ENCODE measurements around the gene LRRC7.

LRRC7 gene

DNA sequence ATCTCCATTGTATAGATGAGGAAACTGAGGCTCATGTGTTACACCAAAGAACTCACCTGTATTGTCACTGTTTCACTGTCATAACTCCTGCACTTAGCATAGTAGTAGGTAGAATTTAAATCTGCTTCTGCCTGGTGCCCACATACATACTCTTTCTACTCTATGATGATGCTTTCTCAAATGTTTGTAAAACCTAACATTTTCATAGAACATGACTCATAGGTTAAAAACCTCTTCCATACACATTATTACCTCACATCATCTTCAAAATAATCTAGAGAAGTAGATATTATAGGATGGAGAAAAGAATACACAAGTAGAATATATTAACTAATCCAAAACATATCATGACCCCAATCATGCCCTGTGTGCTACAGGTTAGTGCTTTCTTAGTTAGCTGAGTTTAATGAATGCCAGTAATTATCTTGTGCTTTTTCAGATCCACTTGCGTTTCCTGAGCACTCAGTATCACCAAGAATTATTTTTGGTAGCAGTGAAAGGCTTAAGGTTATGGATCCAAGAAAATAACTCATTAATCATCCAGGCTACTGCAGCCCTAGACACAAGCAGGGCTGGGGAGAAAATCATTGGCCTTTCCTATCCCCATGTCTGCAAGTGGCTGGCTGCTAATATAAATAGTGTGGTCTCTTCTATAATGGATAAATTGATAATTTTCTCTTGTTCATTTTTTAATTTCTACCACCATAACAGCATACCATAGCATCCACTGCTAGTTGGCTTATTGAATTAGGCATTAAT lies 480.8 kb downstream of the LRRC7 start:
- DNase-seq = no peak

DNA sequence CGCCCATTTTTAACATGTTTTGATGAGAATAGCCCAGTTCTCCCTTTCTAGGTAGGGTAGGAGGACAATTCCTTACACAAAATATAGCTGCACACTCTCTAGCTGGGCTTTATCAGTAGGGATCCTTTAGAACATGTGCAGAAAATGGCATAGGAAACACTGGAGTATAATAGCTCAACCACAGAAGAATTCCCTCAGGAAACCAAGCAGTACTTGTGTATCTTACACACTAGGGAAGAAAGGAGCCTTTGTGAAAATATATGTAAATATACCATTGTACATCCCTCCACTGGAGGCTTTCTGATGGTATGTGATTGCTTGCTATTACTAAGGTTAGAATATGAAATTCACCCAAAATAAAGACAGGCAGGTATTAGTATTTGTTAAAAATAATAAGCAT lies 484.2 kb downstream of the LRRC7 start:
- DNase-seq = no peak

DNA sequence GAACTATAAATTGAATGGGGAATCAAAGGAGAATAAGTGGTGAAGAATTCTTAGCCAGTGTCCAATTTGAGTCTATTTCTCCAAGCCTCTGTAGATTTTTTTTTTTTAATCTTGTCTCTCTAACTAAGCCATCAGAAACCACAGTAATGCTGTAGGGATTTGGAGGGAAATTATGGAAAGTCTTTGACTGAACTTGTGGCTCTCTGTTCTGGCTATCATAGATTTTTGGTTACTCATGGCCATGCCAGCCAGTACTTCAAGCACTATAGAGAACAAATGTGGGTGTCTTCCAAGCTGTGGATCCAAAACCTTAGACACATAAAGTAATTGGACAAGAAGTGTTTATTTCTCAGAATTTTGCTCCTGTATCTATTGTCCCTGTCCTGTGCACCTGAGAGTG lies 489.8 kb downstream of the LRRC7 start:
- DNase-seq = no peak

DNA sequence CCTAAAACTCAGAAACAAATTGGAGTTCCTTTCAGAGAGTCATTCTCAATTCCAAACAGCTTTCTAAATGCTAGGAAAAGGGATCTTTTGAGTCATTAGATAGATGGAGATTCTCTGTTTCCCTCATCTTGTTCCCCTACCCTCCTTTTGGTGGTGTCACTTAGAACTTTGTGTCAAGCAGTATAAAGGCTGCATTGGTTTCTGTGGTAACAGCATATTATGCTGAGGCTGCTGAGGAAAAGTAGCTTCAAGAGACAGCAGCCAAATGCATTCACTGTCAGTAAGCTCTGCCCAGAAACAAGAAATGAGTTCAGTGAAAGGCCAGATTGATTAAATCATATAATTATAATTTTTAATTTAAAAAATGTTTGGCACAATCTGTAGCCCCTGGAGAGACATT lies 493.5 kb downstream of the LRRC7 start:
- no peak for DNase-seq

DNA sequence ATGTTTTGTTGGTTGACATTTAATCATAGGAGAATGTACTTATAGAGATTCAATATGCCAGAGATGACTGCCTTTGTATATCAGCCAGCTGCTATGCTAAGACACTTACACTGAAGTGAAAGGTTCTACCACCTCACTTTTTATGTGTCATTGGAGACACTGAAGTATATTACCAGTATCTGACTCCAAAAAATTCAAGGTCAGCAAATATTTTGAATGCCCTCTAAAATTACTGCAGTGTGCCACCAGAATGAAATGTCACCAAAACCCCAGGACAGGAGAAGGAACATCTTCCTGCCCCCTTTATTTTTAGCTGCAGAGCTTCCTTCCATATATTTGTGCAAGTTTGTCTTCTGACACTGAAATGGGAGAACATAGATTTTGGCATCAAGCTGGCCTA lies 496.1 kb downstream of the LRRC7 start:
- DNase-seq = no peak

DNA sequence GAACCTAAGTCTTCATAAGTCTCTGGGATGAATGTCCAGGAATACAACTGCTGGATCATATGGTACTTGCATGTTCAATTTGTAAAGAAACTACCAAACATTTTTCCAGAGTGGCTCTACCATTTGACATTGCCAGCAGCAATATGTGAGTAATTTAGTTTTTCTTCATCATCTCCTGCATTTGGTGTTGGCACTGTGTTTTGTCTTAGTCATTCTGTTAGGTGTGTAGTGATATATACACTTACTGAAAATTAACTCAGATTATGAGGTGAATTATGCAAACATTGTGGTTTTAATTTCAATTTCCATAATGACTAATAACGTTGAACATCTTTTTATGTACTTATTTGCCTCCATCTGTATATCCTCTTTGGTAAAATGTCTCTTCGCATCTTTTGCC lies 499.0 kb downstream of the LRRC7 start:
- no peak for DNase-seq

DNA sequence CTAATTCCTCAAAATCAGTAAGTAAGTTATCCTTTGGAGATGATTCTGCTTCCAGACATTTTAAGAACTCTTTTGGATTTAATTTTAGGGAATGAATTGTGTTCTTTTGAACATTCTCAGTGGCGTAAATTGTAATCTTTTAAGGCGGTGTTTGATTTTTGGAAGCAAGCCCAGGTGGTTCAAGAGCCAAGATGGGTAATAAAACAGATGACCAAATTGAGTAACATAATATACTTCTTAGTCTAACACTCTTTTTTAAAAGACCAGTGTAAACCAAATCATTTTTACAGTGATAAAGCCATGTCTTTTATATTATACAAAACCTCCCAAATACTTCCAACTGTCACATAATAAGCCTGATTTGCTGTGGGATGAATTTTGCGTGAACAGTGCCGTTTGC lies 503.9 kb downstream of the LRRC7 start:
- DNase-seq = no peak

DNA sequence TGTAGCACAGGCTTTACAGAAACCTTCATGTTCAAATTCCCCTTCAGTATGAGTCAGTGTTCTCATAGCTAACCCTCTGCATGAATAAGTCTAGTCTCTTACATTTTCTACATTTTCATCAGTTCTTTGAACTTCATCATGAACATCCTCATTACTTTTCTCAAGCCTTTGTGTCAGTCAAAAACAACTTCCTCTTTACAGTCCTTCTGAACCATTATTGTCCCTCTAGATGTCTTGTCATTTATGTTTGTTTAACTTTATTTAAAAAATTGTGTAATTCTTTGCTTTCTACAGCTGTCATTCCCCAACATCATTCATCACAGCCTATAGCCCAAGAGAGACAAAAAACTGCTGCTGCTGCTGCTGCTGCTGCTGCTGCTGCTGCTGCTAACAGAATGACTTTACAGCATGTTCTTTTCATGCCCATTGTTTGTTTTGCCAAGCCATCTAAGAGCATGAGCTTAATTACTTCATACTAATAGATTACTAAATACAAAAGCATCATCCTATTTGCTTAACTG lies 504.6 kb downstream of the LRRC7 start:
- DNase-seq = no peak

DNA sequence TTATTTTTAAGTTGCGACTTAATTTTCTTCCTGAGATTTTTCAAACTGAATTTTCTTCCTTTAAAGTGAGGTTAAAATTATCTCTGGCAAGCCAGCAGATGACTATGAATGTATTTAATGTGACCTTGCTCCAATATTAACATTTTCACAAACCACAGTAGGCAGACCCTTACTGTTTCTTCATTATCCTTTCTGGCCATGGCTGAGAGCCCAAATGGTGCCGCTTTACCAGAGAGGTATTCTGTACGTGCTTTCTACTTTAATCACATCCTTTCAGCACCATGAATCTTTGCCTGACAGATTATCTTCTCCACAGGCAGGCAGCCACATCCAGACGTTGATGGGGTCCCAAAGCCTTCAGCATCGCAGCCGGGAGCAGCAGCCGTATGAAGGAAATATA lies 508.0 kb downstream of the LRRC7 start:
- DNase-seq = no peak

DNA sequence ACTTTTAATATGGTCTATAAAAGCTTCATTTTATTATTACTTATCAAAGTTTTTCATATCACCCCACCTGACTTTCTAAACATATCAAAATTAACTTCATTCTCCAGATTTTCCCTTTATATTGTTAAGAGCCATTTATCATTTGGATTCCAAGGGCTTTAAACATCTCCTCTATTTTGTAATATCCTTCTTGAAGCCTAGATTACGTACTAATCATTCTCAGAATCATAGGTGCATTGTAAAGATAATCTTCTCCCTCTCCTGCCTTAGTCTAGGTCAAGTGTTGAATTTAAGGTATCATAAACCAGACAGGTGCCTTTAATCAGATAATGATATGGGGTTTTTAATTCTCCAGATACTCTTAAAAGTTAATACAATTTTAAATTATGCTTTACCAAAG lies 509.3 kb downstream of the LRRC7 start:
- no peak for DNase-seq

DNA sequence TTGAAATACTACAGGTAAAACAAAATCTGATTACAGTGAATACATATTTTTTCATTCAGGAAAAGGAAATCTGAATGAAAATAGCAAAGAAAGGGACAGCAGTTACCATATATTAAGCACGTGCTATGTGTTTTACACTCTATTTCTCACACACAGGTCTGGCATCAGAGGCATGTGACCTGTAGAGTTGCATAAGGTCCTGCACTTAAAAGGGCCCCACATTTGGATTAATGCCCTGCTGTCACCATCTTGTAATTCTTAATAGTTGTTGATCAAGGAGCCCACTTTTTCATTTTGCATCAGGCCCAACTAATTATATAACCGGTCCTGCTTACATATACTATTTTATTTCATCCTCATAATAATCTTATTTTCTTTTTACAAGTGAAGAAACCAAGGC lies 511.8 kb downstream of the LRRC7 start:
- DNase-seq = no peak

DNA sequence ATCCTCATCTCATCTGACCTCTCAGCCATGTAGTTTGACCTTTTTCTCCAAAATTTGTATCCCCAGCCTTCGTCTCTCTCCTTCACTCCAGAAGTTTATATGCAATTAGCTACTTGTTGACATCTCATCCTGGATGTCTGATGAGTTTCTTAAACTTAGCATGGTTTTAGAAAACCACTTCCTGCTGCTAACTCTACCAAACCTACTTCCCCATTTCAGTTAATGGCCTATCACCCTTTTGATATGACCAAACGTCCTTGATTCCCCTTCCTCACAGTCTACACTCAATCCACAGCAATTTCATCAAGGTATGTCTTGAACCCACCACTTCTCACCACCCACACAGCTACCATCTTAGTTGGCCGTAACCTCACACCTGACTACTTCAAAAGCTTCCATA lies 515.8 kb downstream of the LRRC7 start:
- DNase-seq = no peak

DNA sequence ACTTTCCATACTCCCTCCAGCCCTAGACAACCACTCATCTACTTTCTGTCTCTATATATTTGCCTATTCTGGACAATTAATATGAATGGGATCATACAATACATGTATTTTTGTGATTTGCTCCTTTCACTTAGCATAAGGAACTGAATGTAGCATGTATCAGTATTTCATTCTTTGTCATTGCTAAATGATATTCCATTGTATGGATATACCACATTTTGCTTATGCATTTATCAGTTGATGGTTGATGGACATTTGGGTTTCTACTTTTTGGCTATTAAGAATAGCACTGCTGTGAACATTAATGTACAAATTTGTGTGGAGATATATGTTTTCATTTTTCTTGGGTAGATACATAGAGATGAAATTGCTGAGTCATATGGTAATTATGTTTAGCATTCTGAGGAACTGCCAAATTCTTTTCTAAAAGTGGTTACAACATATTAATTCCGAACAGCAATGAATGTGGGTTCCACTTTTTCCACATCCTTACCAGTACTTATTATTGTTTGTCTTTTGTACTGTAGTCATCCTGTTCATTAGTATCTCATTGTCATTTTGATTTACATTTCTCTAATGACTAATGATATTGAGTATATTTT lies 516.7 kb downstream of the LRRC7 start:
- DNase-seq = no peak

DNA sequence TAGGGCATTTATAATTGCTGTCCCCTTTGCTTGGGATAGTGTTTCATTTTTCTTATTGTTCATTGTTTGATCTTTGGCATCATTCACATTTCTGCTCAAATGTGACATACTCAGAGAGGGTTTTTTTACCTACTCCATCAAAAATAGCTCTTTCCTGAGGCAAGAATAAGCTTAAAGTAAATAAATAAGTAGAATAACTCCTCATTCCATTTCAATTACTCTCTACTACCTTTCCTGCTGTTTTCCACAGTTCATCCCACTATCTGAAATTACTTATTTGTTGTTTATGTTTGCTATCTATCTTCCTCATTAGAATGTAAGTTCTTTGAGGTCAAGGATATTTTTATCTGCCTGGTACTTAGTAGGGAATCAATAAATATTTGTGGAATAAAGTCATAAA lies 517.8 kb downstream of the LRRC7 start:
- no peak for DNase-seq

DNA sequence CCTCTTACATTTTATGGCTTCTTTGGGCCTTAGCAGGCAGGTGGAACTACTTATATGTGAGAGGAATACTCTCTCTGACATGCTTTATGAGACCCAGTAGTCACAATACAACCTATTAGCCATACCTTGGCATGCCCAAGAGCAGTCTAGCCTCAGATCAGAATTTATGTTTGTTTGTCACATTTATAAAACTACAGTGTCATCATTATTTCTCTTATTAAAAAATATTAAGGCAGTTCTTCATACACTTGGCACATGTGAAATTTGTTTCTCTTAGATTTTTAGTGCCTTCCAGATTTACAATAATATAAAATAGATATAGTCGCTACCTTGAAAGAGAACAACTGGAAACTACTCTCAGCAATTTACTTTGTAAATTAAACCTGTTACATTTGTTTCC lies 519.2 kb downstream of the LRRC7 start:
- DNase-seq = no peak

DNA sequence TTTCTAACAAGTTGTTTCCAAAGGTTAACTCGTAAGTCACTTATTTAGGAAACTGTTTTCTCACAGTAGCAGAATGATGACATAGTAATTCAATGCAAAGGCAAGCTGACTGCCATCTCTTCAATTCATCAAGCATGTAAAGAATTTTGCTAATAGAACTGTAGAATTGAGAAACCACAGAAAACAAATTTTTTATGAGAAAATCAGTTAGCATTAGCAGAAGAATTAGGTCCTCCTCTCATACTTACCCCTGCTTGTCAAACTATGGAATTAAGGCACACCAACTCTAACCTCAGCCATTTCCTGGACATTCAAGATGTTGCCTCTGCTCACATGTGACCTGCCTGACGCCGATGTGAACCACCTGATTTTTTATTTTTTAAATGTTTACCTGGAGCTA lies 522.4 kb downstream of the LRRC7 start:
- no peak for DNase-seq

DNA sequence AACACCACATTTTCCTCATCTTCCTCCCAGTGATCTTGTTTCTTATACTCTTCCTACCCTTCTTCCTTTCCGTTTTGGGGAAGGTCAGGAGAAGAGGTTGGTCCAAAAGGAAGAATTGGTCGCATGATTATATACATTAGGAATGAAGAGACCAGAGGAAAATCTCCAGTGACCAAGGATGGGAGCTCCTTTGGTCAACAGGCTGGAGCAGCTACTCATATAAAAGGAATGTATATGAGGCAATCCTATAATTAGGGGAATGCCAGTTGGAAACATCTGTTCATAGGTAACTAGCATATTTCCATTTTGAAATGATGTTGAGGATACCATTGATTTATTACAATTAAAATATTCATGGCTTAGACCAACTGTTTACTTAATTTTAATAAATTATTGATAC lies 523.2 kb downstream of the LRRC7 start:
- no peak for DNase-seq

DNA sequence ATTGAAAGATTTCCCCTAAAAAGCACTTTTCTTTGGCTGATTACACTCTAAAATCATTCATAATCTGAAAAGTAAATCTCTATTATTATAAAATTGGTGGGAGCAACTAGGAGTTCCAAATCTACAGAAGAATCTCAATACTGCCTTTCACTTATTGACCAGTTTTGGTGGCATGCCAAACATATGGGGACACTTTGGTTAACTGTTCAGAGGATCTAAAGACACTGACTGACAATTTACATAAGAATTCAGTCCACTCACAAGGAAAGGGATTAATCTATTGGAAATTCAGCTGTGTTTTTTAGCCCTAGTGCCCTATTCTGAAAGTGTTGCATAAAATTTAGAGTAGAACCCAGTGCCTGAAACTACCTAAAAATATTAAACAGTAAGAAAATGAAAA lies 524.1 kb downstream of the LRRC7 start:
- DNase-seq = no peak

DNA sequence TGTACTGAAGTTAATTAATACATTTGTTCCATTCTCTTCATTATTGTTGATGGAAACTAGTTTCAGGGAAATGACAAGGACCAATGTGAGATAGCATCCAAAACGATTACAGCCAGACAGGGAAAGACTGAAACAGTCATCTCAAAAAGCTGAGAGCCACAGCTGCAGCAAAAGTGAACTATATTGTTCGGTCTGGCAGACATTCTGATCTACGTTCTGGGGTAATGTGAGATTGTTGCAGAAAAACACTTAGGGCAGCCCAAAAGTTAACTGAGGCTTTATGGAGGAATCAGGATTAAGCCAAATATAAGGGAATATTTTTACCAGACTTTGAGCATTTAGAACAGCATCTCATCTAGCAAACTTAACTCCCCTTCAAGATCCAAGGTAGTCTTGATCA lies 524.8 kb downstream of the LRRC7 start:
- DNase-seq = no peak

DNA sequence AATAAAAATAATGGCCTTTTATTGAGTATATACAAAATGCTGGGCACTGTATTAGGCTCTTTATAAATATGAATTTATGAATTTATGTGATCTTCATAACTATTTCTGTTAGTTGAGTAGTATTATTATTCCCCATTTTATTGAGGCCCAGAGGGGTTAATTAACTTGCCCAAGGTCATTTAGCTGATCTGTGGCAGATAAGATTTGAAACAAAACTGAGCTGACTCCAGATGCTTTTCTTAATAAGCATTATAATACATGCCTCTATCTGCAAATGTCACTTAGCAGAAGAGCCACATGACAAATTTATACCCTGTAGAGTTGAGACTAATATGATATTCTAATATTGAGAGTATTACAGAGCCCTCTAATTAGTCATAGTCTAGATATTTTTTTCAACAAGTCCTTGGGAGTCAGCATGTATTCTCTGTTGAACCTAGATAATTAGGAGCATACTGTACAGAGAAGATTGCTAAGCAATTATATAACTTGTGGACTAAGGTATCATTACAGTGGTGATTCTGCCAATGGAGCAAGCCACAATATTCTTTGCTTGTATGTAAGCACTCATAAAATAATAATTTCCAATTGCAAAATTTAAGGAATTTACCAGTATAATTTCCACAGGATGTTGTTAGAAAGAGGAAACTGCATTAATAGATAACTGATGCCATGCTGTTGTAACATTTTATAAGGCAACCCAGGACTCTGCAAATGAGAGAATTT lies 525.7 kb downstream of the LRRC7 start:
- no peak for DNase-seq

DNA sequence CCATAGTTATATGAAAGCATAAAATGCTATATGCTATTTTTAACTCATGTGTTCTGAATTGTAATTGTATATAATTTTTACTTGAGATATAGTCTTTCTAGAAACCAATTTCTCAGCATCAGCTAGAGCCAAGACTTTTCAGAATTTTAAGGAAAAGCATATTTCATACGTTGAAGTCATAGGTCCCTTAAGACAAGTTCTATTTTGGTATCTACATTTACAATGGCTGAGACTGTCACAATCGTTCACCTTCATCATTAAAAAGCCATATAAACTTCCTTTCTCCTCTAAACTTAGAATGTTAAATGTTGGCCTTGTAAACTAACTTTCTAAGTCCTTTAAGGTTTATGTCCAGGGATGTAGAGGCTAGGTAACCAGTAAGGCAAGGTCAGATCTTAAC lies 533.5 kb downstream of the LRRC7 start:
- no peak for DNase-seq

DNA sequence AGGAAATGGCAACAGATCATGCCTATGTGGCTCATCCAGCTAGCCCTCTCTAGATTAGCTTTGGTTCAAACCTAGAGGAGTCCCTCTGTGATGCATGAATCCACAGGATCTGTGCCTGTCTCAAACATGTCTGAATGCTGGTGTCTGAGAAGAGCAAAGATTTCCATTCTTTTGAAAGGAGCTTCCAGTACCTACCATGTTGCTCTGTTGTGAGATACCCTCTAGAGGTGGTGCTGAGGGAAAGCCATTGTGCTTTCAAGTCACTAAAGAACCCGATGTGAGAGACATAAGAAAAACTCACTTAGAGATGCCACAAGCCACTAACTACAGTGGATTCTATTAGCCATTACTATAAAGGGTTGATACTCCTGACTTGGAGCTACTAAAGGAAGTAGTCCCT lies 534.1 kb downstream of the LRRC7 start:
- no peak for DNase-seq

DNA sequence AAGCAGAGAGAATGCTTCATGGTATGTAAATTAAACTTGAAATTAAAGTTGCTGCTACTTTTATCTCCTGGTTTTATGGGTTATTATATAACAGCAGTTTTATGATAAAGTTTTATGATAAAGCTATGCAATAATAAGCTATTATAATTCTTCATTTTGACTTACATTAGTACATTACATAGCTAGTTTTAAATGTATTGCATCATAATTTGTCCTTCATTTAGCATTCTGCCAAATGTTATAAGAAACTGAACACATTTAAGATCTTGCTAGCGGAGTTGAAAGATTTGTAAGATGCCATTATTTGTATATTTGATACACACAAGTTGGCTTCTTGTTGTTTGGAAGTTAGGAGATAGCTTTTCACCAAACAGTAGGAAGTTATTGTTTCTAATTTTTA lies 536.0 kb downstream of the LRRC7 start:
- no peak for DNase-seq

DNA sequence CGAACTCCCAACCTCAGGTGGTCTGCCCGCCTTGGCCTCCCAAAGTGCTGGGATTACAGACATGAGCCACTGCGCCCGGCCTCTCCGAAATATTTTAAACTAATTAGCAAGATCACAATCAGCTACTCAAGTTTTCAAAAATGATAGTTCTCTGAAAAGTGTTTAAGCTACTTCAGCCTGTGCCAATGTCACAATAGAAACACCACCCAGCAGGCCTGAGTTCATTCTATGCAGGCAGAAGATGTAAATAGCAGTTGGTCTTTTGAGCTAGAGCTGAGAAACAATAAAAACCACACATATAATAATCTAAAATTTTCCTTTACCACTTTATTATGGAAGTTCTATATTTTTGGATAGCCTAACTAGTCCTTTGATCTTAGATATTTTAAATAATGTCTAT lies 541.5 kb downstream of the LRRC7 start:
- DNase-seq = no peak

Data from NCI-H2171 (cell line).